K562 (cell line): ENCODE data around the gene TCP10L. TPM values are rescaled to one million over a fixed set of nuclear protein-coding genes. Genes with fewer than 3 reads are reported as not detected.

Experiments used
- RBFOX2 ChIP-seq: fragments of 200-400 bp; formaldehyde crosslinking; IDR thresholded peaks from 2 replicates; pipeline ENCODE4 v1.6.1; 2017; ENCODE audit warnings: low read depth, mild to moderate bottlenecking, low read length, moderate library complexity
- SMAD4 ChIP-seq: fragments of 250-450 bp; sonication (Bioruptor Pico); conservative IDR thresholded peaks from 2 replicates; pipeline ENCODE4 v1.8.0; 2021; ENCODE audit warnings: inconsistent platforms, mild to moderate bottlenecking, moderate library complexity
- WHSC1 ChIP-seq: IDR thresholded peaks from one replicate; pipeline ENCODE4 v1.6.1; 2012; ENCODE audit warnings: low read length, control low read depth, inconsistent platforms
- ZFP30 ChIP-seq: fragments of 250-450 bp; sonication (Bioruptor Pico); IDR thresholded peaks from 2 replicates; pipeline ENCODE4 v1.8.0; 2022; ENCODE audit warnings: moderate library complexity, mild to moderate bottlenecking, inconsistent platforms, borderline replicate concordance
- ZNF12 ChIP-seq: sonication (generic); formaldehyde crosslinking; IDR thresholded peaks from 2 replicates; pipeline ENCODE4 v1.4.0; 2020; ENCODE audit warnings: mild to moderate bottlenecking, missing genetic modification reagents
- polyA plus RNA-seq, 8 experiments: library from polyadenylated mRNA; depleted of rRNA in 4 of 8; stranded (reverse) in 5 of 8; unstranded in 3 of 8; fragments of >200 nt; fragmentation: Nextera tagmentation in 2 of 8; fragmentation: Illumina TruSeq in 1 of 8; extraction: Ambion mirVana in 2 of 8; extraction: Trizol in 1 of 8; gene quantifications; 2 replicates each; pipeline versions ENCODE4 v1.2.1 to v1.2.3, GENCODE V29; 2011 to 2014; ENCODE audit warnings: inconsistent platforms in 1 of 8, missing spikeins in 1 of 8
- total RNA-seq, 7 experiments: library from RNA; depleted of rRNA in 6 of 7; stranded (reverse); fragments of >200 nt in 6 of 7; fragmentation: Illumina TruSeq in 2 of 7; extraction: Trizol in 2 of 7; gene quantifications; 2 replicates each; pipeline versions ENCODE4 v1.2.1 to v1.2.3, GENCODE V29; 2011 to 2021; ENCODE audit warnings: low replicate concordance in 1 of 7
- TF ChIP-seq, protein P1 (sequence below): fragments of 450-650 bp; IDR thresholded peaks from 2 replicates; pipeline ENCODE4 v1.6.1; 2016; ENCODE audit warnings: mild to moderate bottlenecking, moderate library complexity
- TF ChIP-seq, protein P2 (sequence below), 2 experiments: fragments of 450-650 bp; conservative IDR thresholded peaks; 2 replicates each; pipeline ENCODE4 v1.6.1; 2017; ENCODE audit warnings: mild to moderate bottlenecking in 2 of 2, moderate library complexity in 2 of 2

The TCP10L gene
- total and polyA plus RNA-seq, 9 of the 15 experiments (the other 6 are each of a cell fraction or from before 2014, with no cell fraction given): 0.34 to 0.91 (median 0.56) TPM; not detected in 2

DNA sequence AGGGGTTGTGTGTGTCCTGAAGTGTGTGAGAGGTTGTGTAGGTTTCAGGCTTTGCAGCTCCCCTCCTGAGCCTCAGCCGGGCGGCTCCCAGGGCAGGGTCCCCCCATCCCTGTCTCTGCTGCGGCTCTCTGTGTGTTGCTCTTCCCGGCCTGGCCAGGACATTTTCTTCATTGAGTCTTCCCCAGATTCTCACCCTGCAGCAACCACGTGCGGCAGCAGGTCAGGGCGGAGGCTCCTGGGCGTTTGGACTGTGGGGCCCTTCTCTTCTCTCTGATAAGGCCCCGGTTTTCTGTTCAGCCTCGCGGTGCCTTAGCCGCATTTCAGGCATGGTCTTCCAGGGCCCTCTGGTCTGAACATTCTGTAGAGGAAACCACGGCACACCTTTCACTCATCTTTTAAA lies 1.8 kb upstream of the TCP10L start (continued):
- TF ChIP-seq, protein P1, sequence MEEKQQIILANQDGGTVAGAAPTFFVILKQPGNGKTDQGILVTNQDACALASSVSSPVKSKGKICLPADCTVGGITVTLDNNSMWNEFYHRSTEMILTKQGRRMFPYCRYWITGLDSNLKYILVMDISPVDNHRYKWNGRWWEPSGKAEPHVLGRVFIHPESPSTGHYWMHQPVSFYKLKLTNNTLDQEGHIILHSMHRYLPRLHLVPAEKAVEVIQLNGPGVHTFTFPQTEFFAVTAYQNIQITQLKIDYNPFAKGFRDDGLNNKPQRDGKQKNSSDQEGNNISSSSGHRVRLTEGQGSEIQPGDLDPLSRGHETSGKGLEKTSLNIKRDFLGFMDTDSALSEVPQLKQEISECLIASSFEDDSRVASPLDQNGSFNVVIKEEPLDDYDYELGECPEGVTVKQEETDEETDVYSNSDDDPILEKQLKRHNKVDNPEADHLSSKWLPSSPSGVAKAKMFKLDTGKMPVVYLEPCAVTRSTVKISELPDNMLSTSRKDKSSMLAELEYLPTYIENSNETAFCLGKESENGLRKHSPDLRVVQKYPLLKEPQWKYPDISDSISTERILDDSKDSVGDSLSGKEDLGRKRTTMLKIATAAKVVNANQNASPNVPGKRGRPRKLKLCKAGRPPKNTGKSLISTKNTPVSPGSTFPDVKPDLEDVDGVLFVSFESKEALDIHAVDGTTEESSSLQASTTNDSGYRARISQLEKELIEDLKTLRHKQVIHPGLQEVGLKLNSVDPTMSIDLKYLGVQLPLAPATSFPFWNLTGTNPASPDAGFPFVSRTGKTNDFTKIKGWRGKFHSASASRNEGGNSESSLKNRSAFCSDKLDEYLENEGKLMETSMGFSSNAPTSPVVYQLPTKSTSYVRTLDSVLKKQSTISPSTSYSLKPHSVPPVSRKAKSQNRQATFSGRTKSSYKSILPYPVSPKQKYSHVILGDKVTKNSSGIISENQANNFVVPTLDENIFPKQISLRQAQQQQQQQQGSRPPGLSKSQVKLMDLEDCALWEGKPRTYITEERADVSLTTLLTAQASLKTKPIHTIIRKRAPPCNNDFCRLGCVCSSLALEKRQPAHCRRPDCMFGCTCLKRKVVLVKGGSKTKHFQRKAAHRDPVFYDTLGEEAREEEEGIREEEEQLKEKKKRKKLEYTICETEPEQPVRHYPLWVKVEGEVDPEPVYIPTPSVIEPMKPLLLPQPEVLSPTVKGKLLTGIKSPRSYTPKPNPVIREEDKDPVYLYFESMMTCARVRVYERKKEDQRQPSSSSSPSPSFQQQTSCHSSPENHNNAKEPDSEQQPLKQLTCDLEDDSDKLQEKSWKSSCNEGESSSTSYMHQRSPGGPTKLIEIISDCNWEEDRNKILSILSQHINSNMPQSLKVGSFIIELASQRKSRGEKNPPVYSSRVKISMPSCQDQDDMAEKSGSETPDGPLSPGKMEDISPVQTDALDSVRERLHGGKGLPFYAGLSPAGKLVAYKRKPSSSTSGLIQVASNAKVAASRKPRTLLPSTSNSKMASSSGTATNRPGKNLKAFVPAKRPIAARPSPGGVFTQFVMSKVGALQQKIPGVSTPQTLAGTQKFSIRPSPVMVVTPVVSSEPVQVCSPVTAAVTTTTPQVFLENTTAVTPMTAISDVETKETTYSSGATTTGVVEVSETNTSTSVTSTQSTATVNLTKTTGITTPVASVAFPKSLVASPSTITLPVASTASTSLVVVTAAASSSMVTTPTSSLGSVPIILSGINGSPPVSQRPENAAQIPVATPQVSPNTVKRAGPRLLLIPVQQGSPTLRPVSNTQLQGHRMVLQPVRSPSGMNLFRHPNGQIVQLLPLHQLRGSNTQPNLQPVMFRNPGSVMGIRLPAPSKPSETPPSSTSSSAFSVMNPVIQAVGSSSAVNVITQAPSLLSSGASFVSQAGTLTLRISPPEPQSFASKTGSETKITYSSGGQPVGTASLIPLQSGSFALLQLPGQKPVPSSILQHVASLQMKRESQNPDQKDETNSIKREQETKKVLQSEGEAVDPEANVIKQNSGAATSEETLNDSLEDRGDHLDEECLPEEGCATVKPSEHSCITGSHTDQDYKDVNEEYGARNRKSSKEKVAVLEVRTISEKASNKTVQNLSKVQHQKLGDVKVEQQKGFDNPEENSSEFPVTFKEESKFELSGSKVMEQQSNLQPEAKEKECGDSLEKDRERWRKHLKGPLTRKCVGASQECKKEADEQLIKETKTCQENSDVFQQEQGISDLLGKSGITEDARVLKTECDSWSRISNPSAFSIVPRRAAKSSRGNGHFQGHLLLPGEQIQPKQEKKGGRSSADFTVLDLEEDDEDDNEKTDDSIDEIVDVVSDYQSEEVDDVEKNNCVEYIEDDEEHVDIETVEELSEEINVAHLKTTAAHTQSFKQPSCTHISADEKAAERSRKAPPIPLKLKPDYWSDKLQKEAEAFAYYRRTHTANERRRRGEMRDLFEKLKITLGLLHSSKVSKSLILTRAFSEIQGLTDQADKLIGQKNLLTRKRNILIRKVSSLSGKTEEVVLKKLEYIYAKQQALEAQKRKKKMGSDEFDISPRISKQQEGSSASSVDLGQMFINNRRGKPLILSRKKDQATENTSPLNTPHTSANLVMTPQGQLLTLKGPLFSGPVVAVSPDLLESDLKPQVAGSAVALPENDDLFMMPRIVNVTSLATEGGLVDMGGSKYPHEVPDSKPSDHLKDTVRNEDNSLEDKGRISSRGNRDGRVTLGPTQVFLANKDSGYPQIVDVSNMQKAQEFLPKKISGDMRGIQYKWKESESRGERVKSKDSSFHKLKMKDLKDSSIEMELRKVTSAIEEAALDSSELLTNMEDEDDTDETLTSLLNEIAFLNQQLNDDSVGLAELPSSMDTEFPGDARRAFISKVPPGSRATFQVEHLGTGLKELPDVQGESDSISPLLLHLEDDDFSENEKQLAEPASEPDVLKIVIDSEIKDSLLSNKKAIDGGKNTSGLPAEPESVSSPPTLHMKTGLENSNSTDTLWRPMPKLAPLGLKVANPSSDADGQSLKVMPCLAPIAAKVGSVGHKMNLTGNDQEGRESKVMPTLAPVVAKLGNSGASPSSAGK: peak; percentile 96
- peak; percentile 41; the same call in 1 of the 2 replicates for TF ChIP-seq RBFOX2
- TF ChIP-seq, protein P2, sequence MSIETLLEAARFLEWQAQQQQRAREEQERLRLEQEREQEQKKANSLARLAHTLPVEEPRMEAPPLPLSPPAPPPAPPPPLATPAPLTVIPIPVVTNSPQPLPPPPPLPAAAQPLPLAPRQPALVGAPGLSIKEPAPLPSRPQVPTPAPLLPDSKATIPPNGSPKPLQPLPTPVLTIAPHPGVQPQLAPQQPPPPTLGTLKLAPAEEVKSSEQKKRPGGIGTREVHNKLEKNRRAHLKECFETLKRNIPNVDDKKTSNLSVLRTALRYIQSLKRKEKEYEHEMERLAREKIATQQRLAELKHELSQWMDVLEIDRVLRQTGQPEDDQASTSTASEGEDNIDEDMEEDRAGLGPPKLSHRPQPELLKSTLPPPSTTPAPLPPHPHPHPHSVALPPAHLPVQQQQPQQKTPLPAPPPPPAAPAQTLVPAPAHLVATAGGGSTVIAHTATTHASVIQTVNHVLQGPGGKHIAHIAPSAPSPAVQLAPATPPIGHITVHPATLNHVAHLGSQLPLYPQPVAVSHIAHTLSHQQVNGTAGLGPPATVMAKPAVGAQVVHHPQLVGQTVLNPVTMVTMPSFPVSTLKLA (conservative IDR thresholded peaks at IDR 0.05): peak in 1 of 2 experiments; percentile 59; a peak in 1 of 4 replicates
- TF ChIP-seq SMAD4 (CRISPR knock-in tag): 0 out of 2 replicates have a peak, but pooled peaks have one; percentile 32
- TF ChIP-seq ZFP30 (CRISPR knock-in tag): no peak
- TF ChIP-seq ZNF12 (CRISPR knock-in tag): no peak
- no peak for TF ChIP-seq WHSC1
